Loucy (cell line): Measurements from ENCODE around the gene PDS5A.

Source experiments
- H2AFZ ChIP-seq: fragments of 200-600 bp; sonication (generic); 2 replicates; pipeline ENCODE4 v1.6.0; 2016; ENCODE audit warnings: antibody characterized with exemption, mild to moderate bottlenecking, low read length, moderate library complexity
- H3F3A ChIP-seq: fragments of 200-600 bp; 2 replicates; pipeline ENCODE4 v1.6.0; 2016; ENCODE audit warnings: antibody characterized with exemption, low read depth, mild to moderate bottlenecking
- H3K27me3 ChIP-seq: fragments of 200-600 bp; sonication (generic); 2 replicates; pipeline ENCODE4 v1.6.1; 2014; ENCODE audit warnings: low read length, mild to moderate bottlenecking; ENCODE audit not compliant: insufficient read depth, poor library complexity, severe bottlenecking
- H3K36me3 ChIP-seq: fragments of 200-600 bp; sonication (generic); 2 replicates; pipeline ENCODE4 v1.6.1; 2016; ENCODE audit warnings: low read length; ENCODE audit not compliant: insufficient read depth
- H3K4me1 ChIP-seq: fragments of 200-600 bp; sonication (generic); 2 replicates; pipeline ENCODE4 v1.5.1; 2014; ENCODE audit warnings: low read length, mild to moderate bottlenecking; ENCODE audit not compliant: insufficient read depth, poor library complexity, severe bottlenecking
- H3K4me2 ChIP-seq: fragments of 200-600 bp; sonication (generic); 2 replicates; pipeline ENCODE4 v1.6.0; 2014; ENCODE audit warnings: antibody characterized with exemption, low read length, low read depth, mild to moderate bottlenecking; ENCODE audit not compliant: poor library complexity, severe bottlenecking
- H3K4me3 ChIP-seq: fragments of 200-600 bp; sonication (generic); 2 replicates; pipeline ENCODE4 v1.5.1; 2014; ENCODE audit warnings: low read length, mild to moderate bottlenecking, mixed read lengths; ENCODE audit not compliant: poor library complexity, severe bottlenecking
- H3K79me2 ChIP-seq: fragments of 200-600 bp; sonication (generic); 2 replicates; pipeline ENCODE4 v1.6.1; 2014; ENCODE audit warnings: low read length; ENCODE audit not compliant: insufficient read depth
- H3K9ac ChIP-seq: fragments of 200-600 bp; sonication (generic); 2 replicates; pipeline ENCODE4 v1.6.0; 2014; ENCODE audit warnings: mild to moderate bottlenecking, low read depth, low read length, moderate library complexity; ENCODE audit not compliant: poor library complexity, severe bottlenecking
- H3K9me2 ChIP-seq: fragments of 200-600 bp; sonication (generic); replicated peaks from 2 replicates; pipeline ENCODE4 v1.6.1; 2016; ENCODE audit warnings: low read depth, low read length, mixed read lengths
- H3K9me3 ChIP-seq: fragments of 200-600 bp; sonication (generic); 2 replicates; pipeline ENCODE4 v1.6.1; 2014; ENCODE audit warnings: mild to moderate bottlenecking, antibody characterized with exemption, low read length, low read depth; ENCODE audit not compliant: insufficient read depth
- H4K20me1 ChIP-seq: fragments of 200-600 bp; sonication (generic); 2 replicates; pipeline ENCODE4 v1.6.0; 2014; ENCODE audit warnings: antibody characterized with exemption, low read length, mild to moderate bottlenecking; ENCODE audit not compliant: insufficient read depth, poor library complexity, severe bottlenecking
- CTCF ChIP-seq: fragments of 200-600 bp; sonication (generic); conservative IDR thresholded peaks from 2 replicates; pipeline ENCODE4 v1.5.1; 2014; ENCODE audit warnings: mild to moderate bottlenecking, antibody characterized with exemption, low read length
- EZH2phosphoT487 ChIP-seq: fragments of 200-600 bp; IDR thresholded peaks from 2 replicates; pipeline ENCODE4 v1.6.1; 2018; ENCODE audit warnings: antibody characterized with exemption, mild to moderate bottlenecking, moderate library complexity, borderline replicate concordance

The PDS5A gene

GRCh38 chr4:39942507-39942906 lies 35.2 kb downstream of the PDS5A start:
- no peaks in the 10 kb centered on the region for H3K4me1 ChIP-seq

GRCh38 chr4:39941682-39942217 lies 36.0 kb downstream of the PDS5A start:
- Histone ChIP-seq H3K36me3 (peaks cover 20% of the 10 kb centered on the region; the same call in 1 of the 2 replicates), H3F3A (no peaks in the 10 kb centered on the region), H3K79me2 (peaks cover 99% of the 10 kb centered on the region), H3K9me2 (no peaks in the 10 kb centered on the region), H2AFZ (no peak overlapping the region), H3K27me3 (no peaks in the 10 kb centered on the region), H3K4me3 (no peak overlapping the region), H3K4me1 (no peaks in the 10 kb centered on the region), H3K4me2 (no peak overlapping the region), H3K9ac (no peak overlapping the region), H4K20me1 (peaks cover 67% of the 10 kb centered on the region), H3K9me3 (no peaks in the 10 kb centered on the region)
- no peak for TF ChIP-seq CTCF
- no peak for TF ChIP-seq EZH2phosphoT487

More at GRCh38 chr4:39942507-39942906, 35.2 kb downstream of the PDS5A start:
- Histone ChIP-seq H3F3A (no peaks in the 10 kb centered on the region), H2AFZ (no peak overlapping the region), H3K4me3 (no peak overlapping the region), H3K36me3 (peaks cover 21% of the 10 kb centered on the region; the same call in 1 of the 2 replicates), H3K4me2 (no peak overlapping the region), H3K9me2 (no peaks in the 10 kb centered on the region), H4K20me1 (peaks cover 66% of the 10 kb centered on the region), H3K9me3 (no peaks in the 10 kb centered on the region), H3K79me2 (peaks cover 99% of the 10 kb centered on the region), H3K9ac (no peak overlapping the region), H3K27me3 (no peaks in the 10 kb centered on the region)
- TF ChIP-seq CTCF (no peak), EZH2phosphoT487 (no peak)

GRCh38 chr4:39937683-39938268 lies 39.9 kb downstream of the PDS5A start:
- Histone ChIP-seq H3K79me2 (peaks cover 99% of the 10 kb centered on the region), H3K4me1 (no peaks in the 10 kb centered on the region), H2AFZ (no peak overlapping the region), H3K9me2 (no peaks in the 10 kb centered on the region), H3K4me2 (no peak overlapping the region), H3F3A (no peaks in the 10 kb centered on the region), H3K36me3 (peaks cover 32% of the 10 kb centered on the region; the same call in 1 of the 2 replicates), H3K9me3 (no peaks in the 10 kb centered on the region), H3K4me3 (no peak overlapping the region), H3K9ac (no peak overlapping the region), H3K27me3 (no peaks in the 10 kb centered on the region), H4K20me1 (peaks cover 57% of the 10 kb centered on the region)
- no peak for TF ChIP-seq CTCF
- no peak for TF ChIP-seq EZH2phosphoT487
